Measurements from ENCODE around the gene B4GALT6.

- TF ChIP-seq CTCF (IDR thresholded peaks at IDR 0.05) (no peak), POLR2A (IDR thresholded peaks at IDR 0.05) (no peak)
These were observed 39.0 kb downstream of the B4GALT6 start for GRCh38 chr18:31645411-31645810.
